ENCODE results near the gene RCOR2.

The RCOR2 gene

GRCh38 chr11:63909591-63910506 is 7.1 kb downstream of the RCOR2 start:
- ChIA-PET CTCF (interaction anchor here (0.6 to 1.3 kb wide), 2 partner anchors 11 to 74 kb away, joined by 3 read pairs; no protein-coding TSS in a partner anchor), POLR2A (no interaction called here)
- DNase-seq (ENCODE audit: low read depth, low spot score), result no peak
- no peak overlapping the region for H3K4me3 ChIP-seq (ENCODE audit: low read depth, low read length)
- no peak for TF ChIP-seq CTCF (IDR thresholded peaks at IDR 0.05; ENCODE audit: insufficient read depth, low read length, missing control alignments)

GRCh38 chr11:63908631-63909401 is 8.1 kb downstream of the RCOR2 start:
- DNase-seq (ENCODE audit: low read depth, low spot score), result no peak
- ChIA-PET POLR2A (no interaction called here), CTCF (interaction anchor here (0.9 to 1.3 kb wide), 3 partner anchors 38 to 73 kb away, joined by 3 to 5 read pairs (median 4); no protein-coding TSS in a partner anchor)
- H3K4me3 ChIP-seq (ENCODE audit: low read depth, low read length), result no peak overlapping the region
- no peak for TF ChIP-seq CTCF (IDR thresholded peaks at IDR 0.05; ENCODE audit: insufficient read depth, low read length, missing control alignments)

- DNase-seq (ENCODE audit: low read depth, low spot score), result no peak
- POLR2A ChIA-PET, result no interaction called here
- TF ChIP-seq CTCF (IDR thresholded peaks at IDR 0.05; ENCODE audit: insufficient read depth, low read length, missing control alignments), result no peak
- no peak overlapping the region for H3K4me3 ChIP-seq (ENCODE audit: low read depth, low read length)
- CTCF ChIA-PET, result interaction anchor here (1.8 to 5.8 kb wide), 3 partner anchors 11 to 70 kb away, joined by 6 to 46 read pairs (median 16); partner anchors contain the start of gene MARK2
These were observed 9.0 kb downstream of the RCOR2 start for GRCh38 chr11:63907808-63908530.

- CTCF ChIA-PET, result interaction anchor here (0.9 to 5.8 kb wide), 15 partner anchors 9 to 96 kb away, joined by 3 to 46 read pairs (median 4); partner anchors contain the start of genes MARK2 and RCOR2
- no peak for TF ChIP-seq CTCF (IDR thresholded peaks at IDR 0.05; ENCODE audit: insufficient read depth, low read length, missing control alignments)
- DNase-seq (ENCODE audit: low read depth, low spot score), result no peak
- H3K4me3 ChIP-seq (ENCODE audit: low read depth, low read length), result no peak overlapping the region
- POLR2A ChIA-PET, result interaction anchor here (1.4 kb wide), 1 partner anchor 11 kb away, joined by 4 read pairs; no protein-coding TSS in a partner anchor
These were observed 9.9 kb downstream of the RCOR2 start for GRCh38 chr11:63907063-63907462.

- ChIA-PET POLR2A (interaction anchor here (1.4 kb wide), 1 partner anchor 11 kb away, joined by 4 read pairs; no protein-coding TSS in a partner anchor), CTCF (interaction anchor here (0.8 to 5.8 kb wide), 16 partner anchors 8 to 95 kb away, joined by 3 to 46 read pairs (median 4); partner anchors contain the start of genes MARK2 and RCOR2)
- no peak for TF ChIP-seq CTCF (IDR thresholded peaks at IDR 0.05; ENCODE audit: insufficient read depth, low read length, missing control alignments)
- no peak for DNase-seq (ENCODE audit: low read depth, low spot score)
- H3K4me3 ChIP-seq (ENCODE audit: low read depth, low read length), result no peak overlapping the region
These were observed 10.4 kb downstream of the RCOR2 start for GRCh38 chr11:63906585-63906984.
